OCI-LY3 (cell line): ENCODE measurements around the gene MED13L.

Source experiments
- EZH2phosphoT487 ChIP-seq: fragments of 200-600 bp; shearing (Covaris generic); IDR thresholded peaks from 2 replicates; pipeline ENCODE4 v1.6.1; 2018; ENCODE audit warnings: antibody characterized with exemption, mixed run types, low read depth
- TF ChIP-seq, protein P1 (sequence below): fragments of 200-600, 300-600 bp; sonication (generic); IDR thresholded peaks from 2 replicates; pipeline ENCODE4 v1.5.1; 2014; ENCODE audit warnings: antibody characterized with exemption, low read length, low read depth

DNA sequence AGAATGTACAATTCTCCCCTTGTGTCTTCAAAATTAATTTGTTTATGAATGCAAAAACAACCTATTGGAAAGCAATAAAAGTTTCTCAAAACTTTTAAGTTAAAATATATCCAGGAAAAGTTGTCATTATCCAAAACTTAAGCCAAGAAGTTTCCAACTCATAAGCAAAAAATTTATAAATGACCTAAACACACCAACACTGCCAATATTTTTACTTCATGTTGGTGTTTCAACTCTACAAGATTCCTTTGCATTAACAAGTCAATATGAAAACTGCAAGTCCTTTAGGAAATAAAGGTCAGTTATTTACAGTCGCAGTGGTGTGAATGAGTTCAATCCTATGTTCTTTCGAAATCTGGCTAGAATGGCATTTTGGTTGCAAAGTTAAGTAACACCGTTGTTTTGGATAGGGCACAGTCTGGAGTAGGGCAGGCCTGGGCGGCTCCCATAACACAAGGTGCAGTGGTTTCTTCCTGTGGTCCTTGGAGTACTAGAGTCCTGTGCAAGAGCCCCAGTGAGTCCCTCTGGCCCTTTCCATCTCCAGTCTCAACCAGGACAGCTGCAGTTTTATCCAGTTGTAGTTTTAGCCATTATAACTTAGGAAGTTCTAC, 151.4 kb downstream of the MED13L start:
- TF ChIP-seq, protein P1, sequence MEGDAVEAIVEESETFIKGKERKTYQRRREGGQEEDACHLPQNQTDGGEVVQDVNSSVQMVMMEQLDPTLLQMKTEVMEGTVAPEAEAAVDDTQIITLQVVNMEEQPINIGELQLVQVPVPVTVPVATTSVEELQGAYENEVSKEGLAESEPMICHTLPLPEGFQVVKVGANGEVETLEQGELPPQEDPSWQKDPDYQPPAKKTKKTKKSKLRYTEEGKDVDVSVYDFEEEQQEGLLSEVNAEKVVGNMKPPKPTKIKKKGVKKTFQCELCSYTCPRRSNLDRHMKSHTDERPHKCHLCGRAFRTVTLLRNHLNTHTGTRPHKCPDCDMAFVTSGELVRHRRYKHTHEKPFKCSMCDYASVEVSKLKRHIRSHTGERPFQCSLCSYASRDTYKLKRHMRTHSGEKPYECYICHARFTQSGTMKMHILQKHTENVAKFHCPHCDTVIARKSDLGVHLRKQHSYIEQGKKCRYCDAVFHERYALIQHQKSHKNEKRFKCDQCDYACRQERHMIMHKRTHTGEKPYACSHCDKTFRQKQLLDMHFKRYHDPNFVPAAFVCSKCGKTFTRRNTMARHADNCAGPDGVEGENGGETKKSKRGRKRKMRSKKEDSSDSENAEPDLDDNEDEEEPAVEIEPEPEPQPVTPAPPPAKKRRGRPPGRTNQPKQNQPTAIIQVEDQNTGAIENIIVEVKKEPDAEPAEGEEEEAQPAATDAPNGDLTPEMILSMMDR = no peak
- no peak for TF ChIP-seq EZH2phosphoT487
